GM13977 (cell line): ENCODE results near the gene TBC1D2.

Source experiments
- DNase-seq: peaks from one replicate; pipeline ENCODE4 v3.0.0; 2012; ENCODE audit warnings: low spot score
- in situ Hi-C: fragments of 300-500 bp; cut with MboI; formaldehyde crosslinking; loops from one replicate; pipeline ENCODE4 v1.12.0; 2022; ENCODE audit warnings: low sequenced_read_pairs, low pct_unique_long_range_greater_than_20kb, mixed read lengths, inconsistent platforms; ENCODE audit not compliant: unreplicated experiment
- TF ChIP-seq, protein P1 (sequence below): IDR thresholded peaks from 2 replicates; pipeline ENCODE4 v1.5.1; 2012; ENCODE audit warnings: mild to moderate bottlenecking, control low read depth; ENCODE audit not compliant: insufficient read depth; ENCODE audit errors: extremely low read depth, missing control alignments

The TBC1D2 gene

GRCh38 chr9:98242426-98242825, 13.0 kb downstream of the TBC1D2 start:
- in situ Hi-C loops = no loop called here
- DNase-seq = no peak
- TF ChIP-seq, protein P1, sequence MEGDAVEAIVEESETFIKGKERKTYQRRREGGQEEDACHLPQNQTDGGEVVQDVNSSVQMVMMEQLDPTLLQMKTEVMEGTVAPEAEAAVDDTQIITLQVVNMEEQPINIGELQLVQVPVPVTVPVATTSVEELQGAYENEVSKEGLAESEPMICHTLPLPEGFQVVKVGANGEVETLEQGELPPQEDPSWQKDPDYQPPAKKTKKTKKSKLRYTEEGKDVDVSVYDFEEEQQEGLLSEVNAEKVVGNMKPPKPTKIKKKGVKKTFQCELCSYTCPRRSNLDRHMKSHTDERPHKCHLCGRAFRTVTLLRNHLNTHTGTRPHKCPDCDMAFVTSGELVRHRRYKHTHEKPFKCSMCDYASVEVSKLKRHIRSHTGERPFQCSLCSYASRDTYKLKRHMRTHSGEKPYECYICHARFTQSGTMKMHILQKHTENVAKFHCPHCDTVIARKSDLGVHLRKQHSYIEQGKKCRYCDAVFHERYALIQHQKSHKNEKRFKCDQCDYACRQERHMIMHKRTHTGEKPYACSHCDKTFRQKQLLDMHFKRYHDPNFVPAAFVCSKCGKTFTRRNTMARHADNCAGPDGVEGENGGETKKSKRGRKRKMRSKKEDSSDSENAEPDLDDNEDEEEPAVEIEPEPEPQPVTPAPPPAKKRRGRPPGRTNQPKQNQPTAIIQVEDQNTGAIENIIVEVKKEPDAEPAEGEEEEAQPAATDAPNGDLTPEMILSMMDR = no peak

- no peak for DNase-seq
- TF ChIP-seq, protein P1 = peak; percentile 17
- in situ Hi-C loops = no loop called here
These were observed 13.8 kb downstream of the TBC1D2 start for GRCh38 chr9:98241357-98242300.

- TF ChIP-seq, protein P1 = no peak
- DNase-seq = no peak
These were observed 15.0 kb downstream of the TBC1D2 start for GRCh38 chr9:98240475-98240874.

GRCh38 chr9:98236901-98237487, 18.5 kb downstream of the TBC1D2 start:
- no peak for DNase-seq
- in situ Hi-C loops = no loop called here
- TF ChIP-seq, protein P1 = no peak

More at GRCh38 chr9:98240475-98240874, 15.0 kb downstream of the TBC1D2 start:
- in situ Hi-C loops = no loop called here

GRCh38 chr9:98235126-98235525, 20.3 kb downstream of the TBC1D2 start:
- in situ Hi-C loops = no loop called here
- TF ChIP-seq, protein P1 = no peak
- no peak for DNase-seq

DNA sequence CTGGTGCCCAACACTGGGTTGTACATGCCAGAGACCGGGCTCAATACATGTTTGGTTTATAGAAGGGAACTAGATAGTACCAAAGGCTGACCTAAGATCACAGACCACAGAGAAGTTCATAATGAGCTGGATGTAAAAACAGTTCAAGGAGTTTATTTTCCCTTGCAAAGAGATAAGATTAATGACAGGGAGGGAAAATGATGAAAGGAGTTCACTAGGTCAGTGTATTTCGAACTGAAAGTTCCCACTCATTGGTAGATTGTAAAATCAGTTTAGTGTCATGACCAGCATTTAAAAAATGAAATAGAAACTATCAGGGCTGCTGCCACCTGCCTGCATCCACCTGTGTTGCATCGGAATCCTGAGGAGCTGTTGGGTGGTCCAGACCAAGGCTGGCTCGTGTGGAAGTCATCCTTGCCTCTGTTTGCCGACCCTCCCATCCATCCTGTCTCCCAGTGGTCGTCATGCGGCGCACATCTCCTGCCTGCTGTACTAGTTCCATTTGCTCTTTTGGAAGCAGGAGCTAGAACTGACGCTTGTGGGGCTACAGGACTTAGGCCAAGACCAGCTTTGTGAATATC, 21.1 kb downstream of the TBC1D2 start:
- TF ChIP-seq, protein P1 = peak; percentile 3
- DNase-seq = no peak
- in situ Hi-C loops = no loop called here
